Inflammatory macrophage (primary cell): ENCODE results near the gene RFC3.

Experiments
- DNase-seq, 2 donors: peaks; one replicate each; pipeline ENCODE4 v3.0.0-alpha.2; 2020 to 2022

Gene RFC3

GRCh38 chr13:33869005-33869404 is 51.1 kb downstream of the RFC3 start:
- DNase-seq, result no peak

DNA sequence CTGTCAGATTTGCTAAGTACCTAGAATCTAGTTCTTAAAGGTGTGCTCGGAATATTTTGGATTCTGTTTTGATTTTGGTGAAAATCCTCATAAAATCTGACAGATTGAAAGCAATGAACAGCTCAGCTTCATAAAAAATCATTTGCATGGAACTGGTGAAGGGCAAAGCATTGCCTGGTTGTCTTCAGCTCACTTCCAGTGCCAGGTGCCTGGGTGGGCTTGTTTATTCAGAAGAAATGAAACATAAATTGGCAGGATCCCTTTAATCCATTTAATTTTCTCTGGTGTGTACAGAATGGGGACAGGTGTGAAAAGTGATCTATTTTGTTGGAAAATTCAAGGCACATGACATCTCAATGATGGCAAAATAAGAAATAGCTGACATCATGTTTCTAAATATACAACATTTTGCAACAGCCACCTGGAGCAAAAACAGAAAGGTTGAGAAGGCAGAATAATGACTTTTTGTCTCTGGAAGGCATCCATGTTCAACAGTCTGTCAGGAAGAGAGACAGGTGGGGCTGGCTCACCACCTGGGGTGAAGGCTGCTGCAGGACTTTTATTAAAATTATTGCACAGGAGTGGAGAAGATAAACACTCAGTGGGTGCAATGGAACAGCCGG is 52.2 kb downstream of the RFC3 start:
- DNase-seq, result no peak

- no peak for DNase-seq
Measured at GRCh38 chr13:33871207-33872004, 53.5 kb downstream of the RFC3 start.

DNA sequence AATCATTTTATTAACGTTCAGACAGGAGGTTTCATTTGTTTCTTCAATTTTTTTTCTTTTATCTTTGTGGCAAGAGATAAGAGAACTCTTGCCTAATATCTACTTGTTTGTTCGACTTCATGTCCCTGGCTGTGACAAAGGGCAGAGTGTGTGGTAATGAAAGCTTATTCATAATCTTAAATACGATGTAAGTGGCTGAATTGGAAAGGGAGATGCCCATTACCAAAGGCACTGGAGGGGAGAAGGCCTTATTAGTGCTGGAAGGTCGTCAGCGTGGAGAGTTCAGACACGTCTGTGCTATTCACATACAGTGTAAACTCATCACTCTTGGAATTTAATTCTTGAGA is 54.0 kb downstream of the RFC3 start:
- no peak for DNase-seq

DNA sequence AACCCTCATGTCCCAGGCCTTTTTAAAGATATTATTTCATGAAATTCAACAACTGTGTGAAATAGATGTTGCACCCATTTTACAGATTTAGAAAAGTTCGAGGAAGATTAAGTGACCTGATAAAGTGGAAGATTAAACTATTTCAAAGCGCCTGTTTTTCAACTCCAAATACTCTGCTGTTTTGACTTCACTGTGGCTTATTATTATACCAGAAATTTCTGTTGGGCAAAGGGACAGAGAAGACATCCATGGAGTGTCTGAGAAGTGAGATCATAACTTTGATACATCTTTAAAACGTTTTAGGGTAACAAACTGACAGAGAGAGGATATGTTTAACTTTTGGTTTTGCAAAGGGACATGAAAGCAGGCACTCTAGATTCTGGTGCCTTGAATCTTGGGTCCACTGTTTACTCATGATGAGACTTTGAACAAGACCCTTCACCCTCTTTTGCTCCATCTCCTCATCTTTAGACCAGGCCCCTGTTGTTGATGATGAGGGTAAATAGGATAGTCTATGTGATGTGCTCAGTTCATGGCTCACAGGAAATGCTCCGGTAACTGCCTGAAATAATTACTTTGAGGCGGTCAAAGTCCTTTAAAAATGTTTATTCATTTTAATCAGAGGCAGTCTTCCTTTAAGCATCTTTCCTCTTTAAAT is 55.4 kb downstream of the RFC3 start:
- DNase-seq, result no peak

DNA sequence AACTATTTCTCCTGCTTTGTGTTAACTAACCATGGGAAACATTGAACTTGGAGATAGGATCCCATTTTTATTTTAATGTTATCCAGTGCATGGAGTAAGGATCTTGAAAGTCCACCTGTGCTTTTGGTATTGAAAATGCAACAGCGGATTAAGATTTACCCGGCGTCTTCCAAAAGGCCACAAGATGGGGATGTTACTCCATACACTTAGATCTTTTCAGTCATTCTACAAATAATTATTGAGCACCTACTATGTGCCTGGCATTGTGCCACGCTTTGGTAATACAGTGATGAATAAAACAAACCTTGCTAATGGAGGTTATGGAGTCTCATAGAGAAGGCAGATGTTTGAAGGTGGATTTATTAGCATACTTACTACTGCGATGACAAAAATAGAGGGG is 56.9 kb downstream of the RFC3 start:
- DNase-seq, result no peak

- DNase-seq, result no peak
Measured at GRCh38 chr13:33875618-33876401, 57.9 kb downstream of the RFC3 start.

DNA sequence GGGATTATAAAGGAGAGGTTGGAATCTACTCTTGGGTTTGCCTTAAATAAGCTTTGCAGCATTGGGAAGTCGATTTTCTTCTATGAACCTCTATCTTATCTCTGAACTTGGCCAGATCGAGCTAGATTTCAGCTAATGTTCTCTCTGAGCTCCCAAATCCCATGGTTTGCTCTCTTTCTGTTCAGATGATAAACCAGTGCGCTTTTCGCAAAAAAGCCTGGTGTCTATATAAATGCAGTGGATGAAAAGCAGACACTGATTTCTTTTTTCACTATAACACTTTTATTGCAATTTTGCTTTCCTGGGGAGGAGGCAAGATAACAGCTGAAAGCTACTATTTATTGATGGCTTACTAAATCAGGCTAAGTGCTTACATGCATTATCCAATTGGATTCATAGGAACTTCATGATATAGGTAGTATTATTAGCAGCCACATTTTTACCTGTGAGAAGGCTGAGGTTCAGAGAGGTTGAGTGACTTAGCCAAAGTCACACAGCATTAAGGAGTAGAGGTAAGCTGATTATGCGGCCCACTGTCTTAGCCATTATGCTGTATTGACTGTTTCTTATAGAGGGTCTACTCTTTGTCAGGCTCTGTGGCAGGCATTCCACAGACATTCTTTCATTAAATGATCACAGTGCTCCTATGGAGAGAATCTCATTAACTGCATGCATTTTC is 58.9 kb downstream of the RFC3 start:
- DNase-seq, result no peak

DNA sequence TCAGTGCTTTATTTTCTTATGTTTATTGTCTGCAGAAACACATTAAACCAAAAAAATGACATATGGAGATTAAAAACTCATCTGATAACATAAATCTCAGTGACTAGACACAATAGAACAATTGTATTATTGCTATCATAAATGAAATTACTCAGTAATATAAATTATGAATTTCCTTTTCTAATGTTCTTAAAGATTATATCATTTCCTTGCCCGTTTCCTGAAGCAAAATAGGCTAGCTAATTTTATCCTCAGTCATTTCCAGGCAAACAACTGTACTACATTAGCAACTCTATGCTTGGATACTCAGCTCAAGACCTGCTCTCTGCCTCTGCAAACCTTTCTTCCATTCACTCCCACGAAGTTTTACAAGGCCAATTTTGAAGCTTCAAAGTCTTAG is 61.2 kb downstream of the RFC3 start:
- no peak for DNase-seq

DNA sequence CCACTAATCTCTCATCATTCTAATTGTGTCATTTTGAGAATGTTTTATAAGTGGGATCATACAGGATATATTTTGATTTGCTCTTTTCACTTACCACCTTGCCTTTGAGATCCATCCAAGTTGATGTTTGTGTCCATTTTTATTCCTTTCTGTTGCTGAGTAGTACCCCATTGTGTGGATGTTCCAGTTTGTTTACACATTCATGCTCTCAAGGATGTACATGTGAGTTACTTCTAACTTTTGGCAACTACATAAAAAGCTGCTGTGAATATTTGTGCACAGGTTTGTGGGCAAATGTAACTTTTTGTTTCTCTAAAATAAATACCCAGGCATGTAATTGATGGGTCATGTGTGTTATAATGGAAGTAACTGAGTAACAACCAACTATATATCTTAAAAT is 64.9 kb downstream of the RFC3 start:
- DNase-seq, result no peak

- DNase-seq, result no peak
Measured at GRCh38 chr13:33884531-33885220, 66.7 kb downstream of the RFC3 start.
